Activated naive CD8-positive, alpha-beta T cell (primary cell): ENCODE measurements around the gene EML4.
"Not testable (repeated sequence)": the region's sequence is repeated elsewhere in the genome, so short reads cannot be mapped to it uniquely, and the experiment has no call there.

ENCODE experiments used
- H3K27ac Mint-ChIP-seq: one replicate; pipeline ENCODE4 v1.8.0; 2021; ENCODE audit warnings: mixed read lengths
- H3K27me3 Mint-ChIP-seq: one replicate; pipeline ENCODE4 v1.8.0; 2021; ENCODE audit warnings: mixed read lengths
- H3K36me3 Mint-ChIP-seq: one replicate; pipeline ENCODE4 v1.8.0; 2021; ENCODE audit warnings: mixed read lengths
- H3K4me1 Mint-ChIP-seq: one replicate; pipeline ENCODE4 v1.8.0; 2021; ENCODE audit warnings: low read depth, mixed read lengths
- H3K4me3 Mint-ChIP-seq: one replicate; pipeline ENCODE4 v1.8.0; 2021; ENCODE audit warnings: mild to moderate bottlenecking, mixed read lengths
- H3K9me3 Mint-ChIP-seq: one replicate; pipeline ENCODE4 v1.8.0; 2021; ENCODE audit warnings: low read depth, mixed read lengths

The EML4 gene

GRCh38 chr2:42169100-42169873 lies at the start of gene EML4:
Gene EML4, plus strand, starts transcription at chr2:42169353. Its CDS starts 259 bp downstream, at chr2:42169612.
- Mint-ChIP-seq H3K27me3 (no peaks in the 10 kb centered on the region), H3K9me3 (no peaks in the 10 kb centered on the region), H3K4me1 (peaks cover 8% of the 10 kb centered on the region), H3K36me3 (no peaks in the 10 kb centered on the region), H3K4me3 (no peak within 1 kb of the TSS), H3K27ac (peak within 1 kb of the TSS; percentile 71)

GRCh38 chr2:42123426-42123825 lies 45.7 kb upstream of the EML4 start:
- Mint-ChIP-seq H3K9me3 (no peaks in the 10 kb centered on the region), H3K4me1 (peaks cover 67% of the 10 kb centered on the region), H3K27me3 (no peaks in the 10 kb centered on the region), H3K4me3 (peak overlapping the region; percentile 9), H3K36me3 (no peaks in the 10 kb centered on the region), H3K27ac (peak overlapping the region; percentile 67)

- Mint-ChIP-seq H3K36me3 (no peaks in the 10 kb centered on the region), H3K27me3 (no peaks in the 10 kb centered on the region), H3K27ac (peak overlapping the region; percentile 83), H3K9me3 (no peaks in the 10 kb centered on the region), H3K4me1 (peaks cover 67% of the 10 kb centered on the region), H3K4me3 (peak overlapping the region; percentile 77)
Measured at GRCh38 chr2:42124011-42124785, 45.0 kb upstream of the EML4 start.

GRCh38 chr2:42125841-42126594 lies 43.1 kb upstream of the EML4 start:
- Mint-ChIP-seq H3K27ac (peak overlapping the region; percentile 75), H3K9me3 (no peaks in the 10 kb centered on the region), H3K4me3 (peak overlapping the region; percentile 1), H3K36me3 (no peaks in the 10 kb centered on the region), H3K27me3 (no peaks in the 10 kb centered on the region), H3K4me1 (peaks cover 81% of the 10 kb centered on the region)

- Mint-ChIP-seq H3K4me3 (peak overlapping the region; percentile 70), H3K27ac (peak overlapping the region; percentile 58), H3K4me1 (peaks cover 87% of the 10 kb centered on the region)
- H3K9me3 Mint-ChIP-seq, H3K27me3 Mint-ChIP-seq, H3K36me3 Mint-ChIP-seq: not testable (repeated sequence)
Measured at GRCh38 chr2:42126873-42127272, 42.3 kb upstream of the EML4 start.

GRCh38 chr2:42127425-42128424 lies 41.4 kb upstream of the EML4 start:
- Mint-ChIP-seq H3K27me3 (no peaks in the 10 kb centered on the region), H3K36me3 (no peaks in the 10 kb centered on the region), H3K4me1 (peaks cover 94% of the 10 kb centered on the region), H3K4me3 (peak overlapping the region; percentile 70), H3K9me3 (no peaks in the 10 kb centered on the region), H3K27ac (peak overlapping the region; percentile 58)

GRCh38 chr2:42128721-42129486 lies 40.2 kb upstream of the EML4 start:
- Mint-ChIP-seq H3K36me3 (no peaks in the 10 kb centered on the region), H3K27ac (peak overlapping the region; percentile 58), H3K4me1 (peaks cover 96% of the 10 kb centered on the region), H3K4me3 (peak overlapping the region; percentile 39), H3K27me3 (no peaks in the 10 kb centered on the region), H3K9me3 (no peaks in the 10 kb centered on the region)

- peak overlapping the region; percentile 9 for H3K4me3 Mint-ChIP-seq
- no peaks in the 10 kb centered on the region for H3K36me3 Mint-ChIP-seq
- no peaks in the 10 kb centered on the region for H3K9me3 Mint-ChIP-seq
- H3K27ac Mint-ChIP-seq = peak overlapping the region; percentile 58
- no peaks in the 10 kb centered on the region for H3K27me3 Mint-ChIP-seq
- peaks cover 95% of the 10 kb centered on the region for H3K4me1 Mint-ChIP-seq
Measured at GRCh38 chr2:42129487-42129852, 39.7 kb upstream of the EML4 start.

GRCh38 chr2:42129947-42130346 lies 39.2 kb upstream of the EML4 start:
- Mint-ChIP-seq H3K9me3 (no peaks in the 10 kb centered on the region), H3K27ac (peak overlapping the region; percentile 25), H3K36me3 (no peaks in the 10 kb centered on the region), H3K4me1 (peaks cover 93% of the 10 kb centered on the region), H3K27me3 (no peaks in the 10 kb centered on the region), H3K4me3 (peak overlapping the region; percentile 9)

- Mint-ChIP-seq H3K4me1 (peaks cover 94% of the 10 kb centered on the region), H3K27ac (peak overlapping the region; percentile 95)
- H3K27me3 Mint-ChIP-seq, H3K9me3 Mint-ChIP-seq, H3K36me3 Mint-ChIP-seq, H3K4me3 Mint-ChIP-seq: not testable (repeated sequence)
Measured at GRCh38 chr2:42130858-42131257, 38.3 kb upstream of the EML4 start.

GRCh38 chr2:42132191-42132965 lies 36.8 kb upstream of the EML4 start:
- peaks cover 89% of the 10 kb centered on the region for H3K4me1 Mint-ChIP-seq
- H3K9me3 Mint-ChIP-seq = no peaks in the 10 kb centered on the region
- H3K4me3 Mint-ChIP-seq = peak overlapping the region; percentile 84
- H3K27me3 Mint-ChIP-seq = no peaks in the 10 kb centered on the region
- peak overlapping the region; percentile 95 for H3K27ac Mint-ChIP-seq
- H3K36me3 Mint-ChIP-seq = no peaks in the 10 kb centered on the region

GRCh38 chr2:42132966-42133641 lies 36.0 kb upstream of the EML4 start:
- Mint-ChIP-seq H3K4me3 (peak overlapping the region; percentile 84), H3K9me3 (no peaks in the 10 kb centered on the region), H3K27me3 (no peaks in the 10 kb centered on the region), H3K27ac (peak overlapping the region; percentile 95), H3K4me1 (peaks cover 82% of the 10 kb centered on the region), H3K36me3 (no peaks in the 10 kb centered on the region)
